C4-2B (cell line): ENCODE data around the gene SMTNL2.

Experiments used
- H3K27ac ChIP-seq: fragments of 450-650 bp; 2 replicates; pipeline ENCODE4 v1.5.1; 2017
- CTCF ChIP-seq: fragments of 450-650 bp; conservative IDR thresholded peaks from 2 replicates; pipeline ENCODE4 v1.5.1; 2017; ENCODE audit warnings: mild to moderate bottlenecking
- ZFX ChIP-seq: fragments of 450-650 bp; IDR thresholded peaks from 2 replicates; pipeline ENCODE4 v1.6.1; 2017

SMTNL2 gene

GRCh38 chr17:4631836-4632580 lies 47.7 kb downstream of the SMTNL2 start:
- no peak overlapping the region for H3K27ac ChIP-seq
- TF ChIP-seq ZFX (no peak), CTCF (no peak)

DNA sequence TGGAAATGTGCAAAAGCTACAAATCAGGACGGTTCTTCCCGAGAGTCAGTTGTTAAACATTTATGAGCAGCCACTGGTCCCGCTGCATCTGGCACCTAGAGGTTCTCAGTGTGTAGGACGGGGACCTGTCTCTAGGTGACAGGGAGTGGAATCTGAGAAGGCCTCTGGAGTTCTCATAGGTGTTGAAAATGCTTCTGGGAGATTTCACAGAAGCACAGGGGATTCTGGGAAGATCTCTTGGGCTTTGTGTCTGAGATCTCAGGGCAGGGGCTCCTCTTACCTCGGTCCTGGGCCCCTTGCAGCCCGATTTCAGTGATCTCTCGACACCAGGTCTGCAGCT lies 48.2 kb downstream of the SMTNL2 start:
- H3K27ac ChIP-seq, result no peak overlapping the region
- TF ChIP-seq CTCF (no peak), ZFX (no peak)

DNA sequence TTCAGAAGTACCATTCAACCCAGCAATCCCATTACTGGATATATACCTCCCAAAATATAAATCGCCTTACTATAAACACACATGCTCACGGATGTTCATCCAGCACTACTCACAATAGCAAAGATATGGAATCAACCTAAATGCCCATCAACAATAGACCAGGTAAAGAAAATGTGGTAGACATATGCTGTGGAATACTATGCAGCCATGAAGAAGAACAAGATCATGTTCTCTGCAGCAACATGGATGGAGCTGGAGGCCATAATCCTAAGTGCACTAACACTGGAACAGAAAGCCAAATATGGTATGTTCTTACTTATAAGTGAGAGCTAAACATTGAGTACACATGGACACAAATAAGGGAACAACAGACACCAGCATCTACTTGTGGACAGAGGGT lies 49.3 kb downstream of the SMTNL2 start:
- no peak overlapping the region for H3K27ac ChIP-seq
- TF ChIP-seq ZFX (no peak), CTCF (no peak)

DNA sequence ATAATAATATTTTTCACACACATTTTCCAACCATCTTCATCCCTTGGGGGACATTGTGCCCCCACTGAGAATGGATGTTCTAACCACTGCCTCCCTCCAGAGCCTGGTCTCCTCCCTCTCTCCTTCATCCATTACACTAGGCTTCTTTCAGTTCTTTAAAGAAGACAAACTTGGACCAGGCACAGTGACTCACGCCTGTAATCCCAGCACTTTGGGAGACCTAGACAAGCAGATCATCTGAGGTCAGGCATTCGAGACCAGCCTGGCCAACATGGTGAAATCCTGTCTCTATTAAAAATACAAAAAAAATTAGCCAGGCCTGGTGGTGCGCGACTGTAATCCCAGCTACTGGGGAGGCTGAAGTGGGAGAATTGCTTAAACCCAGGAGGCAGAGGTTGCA lies 50.6 kb downstream of the SMTNL2 start:
- no peak overlapping the region for H3K27ac ChIP-seq
- no peak for TF ChIP-seq CTCF
- TF ChIP-seq ZFX, result no peak

DNA sequence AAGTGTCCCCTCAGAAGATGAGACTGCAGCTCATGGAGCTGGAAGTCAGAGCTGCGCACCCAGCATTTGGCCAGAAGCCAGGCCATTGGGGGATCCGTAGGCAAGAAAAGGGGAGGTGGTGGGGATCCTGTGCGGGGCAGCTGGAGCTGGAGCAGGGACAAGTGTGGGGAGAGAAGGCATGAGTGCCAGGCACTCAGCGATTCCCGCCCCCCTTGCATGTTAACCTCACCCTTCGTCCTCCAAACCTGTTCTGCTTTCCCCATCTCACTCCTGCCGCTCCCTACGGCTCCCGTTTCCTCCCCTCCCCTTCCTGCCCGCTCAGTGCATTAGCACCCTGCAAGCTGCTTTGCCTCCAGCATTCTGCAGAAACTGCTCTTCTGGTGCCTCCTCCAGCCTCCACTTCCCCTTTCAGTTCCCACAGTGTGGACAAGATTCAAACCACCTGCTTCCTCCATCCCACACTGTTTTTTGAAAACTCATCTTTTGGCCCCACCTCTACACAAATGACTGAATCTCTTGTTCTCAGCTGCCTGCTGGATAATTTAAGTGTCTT lies 51.6 kb downstream of the SMTNL2 start:
- H3K27ac ChIP-seq, result no peak overlapping the region
- TF ChIP-seq ZFX (no peak), CTCF (no peak)

- H3K27ac ChIP-seq, result no peak overlapping the region
Observed at GRCh38 chr17:4636474-4637100, 52.3 kb downstream of the SMTNL2 start.

GRCh38 chr17:4638766-4639165 lies 54.4 kb downstream of the SMTNL2 start:
- peak overlapping the region; percentile 74 for H3K27ac ChIP-seq

More at GRCh38 chr17:4636474-4637100, 52.3 kb downstream of the SMTNL2 start:
- TF ChIP-seq CTCF, result no peak
- TF ChIP-seq ZFX, result no peak
